PFSK-1 (cell line): Measurements from ENCODE around the gene YIF1B.

ENCODE experiments used
- FOXP2 ChIP-seq: optimal IDR thresholded peaks from 2 replicates; pipeline ENCODE3; 2011; ENCODE audit warnings: borderline replicate concordance, control low read depth, inconsistent platforms; ENCODE audit not compliant: insufficient read depth; ENCODE audit errors: extremely low read length, extremely low read depth
- POLR2AphosphoS5 ChIP-seq: IDR thresholded peaks from 2 replicates; pipeline ENCODE4 v1.6.1; 2012; ENCODE audit warnings: low read depth, mild to moderate bottlenecking, control low read depth, low read length, moderate library complexity
- REST ChIP-seq, 2 experiments: IDR thresholded peaks; 2 replicates each; pipeline versions ENCODE4 v1.6.1 to v1.8.0; 2011 to 2012; ENCODE audit warnings: low read depth in 2 of 2, low read length in 2 of 2, control low read depth in 1 of 2, inconsistent platforms in 1 of 2, mild to moderate bottlenecking in 1 of 2, moderate library complexity in 1 of 2; ENCODE audit not compliant: insufficient read depth in 1 of 2
- SIN3A ChIP-seq: IDR thresholded peaks from 2 replicates; pipeline ENCODE4 v1.6.1; 2012; ENCODE audit warnings: mild to moderate bottlenecking, low read length, moderate library complexity, borderline replicate concordance; ENCODE audit not compliant: insufficient read depth
- TAF1 ChIP-seq: IDR thresholded peaks from 2 replicates; pipeline ENCODE4 v1.6.1; 2012; ENCODE audit warnings: low read length, control low read depth, borderline replicate concordance; ENCODE audit not compliant: insufficient read depth

YIF1B gene

GRCh38 chr19:38324431-38324830 lies 8.7 kb upstream of the YIF1B start:
- TF ChIP-seq REST (IDR thresholded peaks at IDR 0.05; ENCODE audit: insufficient read depth in 1 of 2, low read depth in 2 of 2, low read length in 2 of 2): no peak

- TF ChIP-seq REST (IDR thresholded peaks at IDR 0.05; ENCODE audit: insufficient read depth in 1 of 2, low read depth in 2 of 2, low read length in 2 of 2) (no peak), POLR2AphosphoS5 (no peak), TAF1 (no peak), SIN3A (no peak), FOXP2 (no peak)
Observed at GRCh38 chr19:38323291-38323690, 7.5 kb upstream of the YIF1B start.

- TF ChIP-seq REST (IDR thresholded peaks at IDR 0.05; ENCODE audit: insufficient read depth in 1 of 2, low read depth in 2 of 2, low read length in 2 of 2): no peak
- TF ChIP-seq TAF1: no peak
- no peak for TF ChIP-seq POLR2AphosphoS5
- no peak for TF ChIP-seq SIN3A
- TF ChIP-seq FOXP2: no peak
Observed at GRCh38 chr19:38321646-38322196, 6.0 kb upstream of the YIF1B start.

- TF ChIP-seq TAF1: no peak
Observed at GRCh38 chr19:38320969-38321339, 5.2 kb upstream of the YIF1B start.

GRCh38 chr19:38319421-38320258 lies 3.9 kb upstream of the YIF1B start, which contains the start of gene KCNK6:
TSS of gene KCNK6 (plus strand) at chr19:38319845. CDS start at chr19:38319951, 106 bp downstream.
- TF ChIP-seq TAF1 (no peak), POLR2AphosphoS5 (no peak)

- no peak for TF ChIP-seq TAF1
- TF ChIP-seq REST (IDR thresholded peaks at IDR 0.05; ENCODE audit: insufficient read depth in 1 of 2, low read depth in 2 of 2, low read length in 2 of 2): no peak
- no peak for TF ChIP-seq POLR2AphosphoS5
- TF ChIP-seq SIN3A: no peak
- TF ChIP-seq FOXP2: no peak
Observed at GRCh38 chr19:38318660-38319059, 2.9 kb upstream of the YIF1B start.
